Keratinocyte (primary cell): ENCODE data around the gene HTRA3.

ENCODE experiments used
- EZH2 ChIP-seq: IDR thresholded peaks from one replicate; pipeline ENCODE4 v1.6.1; 2012; ENCODE audit warnings: inconsistent platforms, mild to moderate bottlenecking, low read length, moderate library complexity
- TF ChIP-seq, protein P1 (sequence below), 3 experiments: IDR thresholded peaks in 1 of 3; conservative IDR thresholded peaks in 1 of 3; optimal IDR thresholded peaks in 1 of 3; 2 replicates in 2 of 3; 3 replicates in 1 of 3; pipeline versions ENCODE3 to v1.5.1; 2011; ENCODE audit warnings: low read length in 3 of 3, mild to moderate bottlenecking in 3 of 3, moderate library complexity in 2 of 3, control low read depth in 1 of 3, inconsistent platforms in 1 of 3; ENCODE audit not compliant: insufficient read depth in 2 of 3; ENCODE audit errors: extremely low read depth in 1 of 3

DNA sequence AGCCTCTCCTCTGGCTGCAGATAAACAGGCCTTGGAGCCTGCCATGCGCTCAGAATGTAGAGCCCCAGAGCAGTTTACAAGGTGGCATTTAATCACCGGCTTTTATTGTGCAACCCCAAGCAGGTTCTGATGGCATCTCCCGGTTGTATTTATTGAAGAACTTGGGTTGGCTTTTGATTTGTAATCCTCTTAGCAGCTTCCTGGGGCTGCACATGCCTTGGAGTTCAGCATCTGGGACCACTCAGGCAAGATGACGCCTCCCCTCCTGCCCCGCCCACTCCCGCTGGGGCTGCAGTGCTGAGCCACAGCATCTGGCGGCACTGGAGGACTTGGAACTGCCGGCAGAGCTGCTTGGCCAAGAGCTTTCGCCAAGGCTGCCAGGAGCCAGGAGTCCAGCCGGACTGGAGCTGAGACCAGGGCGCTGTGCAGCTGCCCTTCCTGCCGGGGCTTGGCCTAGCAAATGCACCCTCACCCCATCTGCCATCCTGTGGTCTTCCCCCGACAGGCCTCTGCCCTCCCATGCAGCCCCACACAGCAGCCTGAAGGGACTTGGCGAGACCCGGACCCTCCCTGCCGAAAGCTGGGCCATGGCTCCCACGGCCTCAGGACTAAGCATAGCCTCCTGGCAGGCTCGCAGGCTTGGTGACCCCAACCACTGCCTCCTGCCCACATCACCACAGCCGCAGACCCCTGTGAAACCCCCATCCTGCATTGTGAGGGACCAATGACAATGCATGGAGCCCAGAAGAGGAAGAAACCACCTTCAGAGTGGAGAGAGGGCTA lies 5.4 kb downstream of the HTRA3 start:
- TF ChIP-seq, protein P1, sequence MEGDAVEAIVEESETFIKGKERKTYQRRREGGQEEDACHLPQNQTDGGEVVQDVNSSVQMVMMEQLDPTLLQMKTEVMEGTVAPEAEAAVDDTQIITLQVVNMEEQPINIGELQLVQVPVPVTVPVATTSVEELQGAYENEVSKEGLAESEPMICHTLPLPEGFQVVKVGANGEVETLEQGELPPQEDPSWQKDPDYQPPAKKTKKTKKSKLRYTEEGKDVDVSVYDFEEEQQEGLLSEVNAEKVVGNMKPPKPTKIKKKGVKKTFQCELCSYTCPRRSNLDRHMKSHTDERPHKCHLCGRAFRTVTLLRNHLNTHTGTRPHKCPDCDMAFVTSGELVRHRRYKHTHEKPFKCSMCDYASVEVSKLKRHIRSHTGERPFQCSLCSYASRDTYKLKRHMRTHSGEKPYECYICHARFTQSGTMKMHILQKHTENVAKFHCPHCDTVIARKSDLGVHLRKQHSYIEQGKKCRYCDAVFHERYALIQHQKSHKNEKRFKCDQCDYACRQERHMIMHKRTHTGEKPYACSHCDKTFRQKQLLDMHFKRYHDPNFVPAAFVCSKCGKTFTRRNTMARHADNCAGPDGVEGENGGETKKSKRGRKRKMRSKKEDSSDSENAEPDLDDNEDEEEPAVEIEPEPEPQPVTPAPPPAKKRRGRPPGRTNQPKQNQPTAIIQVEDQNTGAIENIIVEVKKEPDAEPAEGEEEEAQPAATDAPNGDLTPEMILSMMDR (optimal IDR thresholded peaks at IDR 0.05 in 1 of 3, IDR thresholded peaks at IDR 0.05 in 1 of 3, conservative IDR thresholded peaks at IDR 0.05 in 1 of 3; ENCODE audit: extremely low read depth in 1 of 3, insufficient read depth in 2 of 3, low read length in 3 of 3), result peak in 1 of 3 experiments; percentile 16
- TF ChIP-seq EZH2, result no peak
